ENCODE measurements around the gene GSTO2. TPM values are rescaled to one million over a fixed set of nuclear protein-coding genes. Genes with fewer than 3 reads are reported as not detected.

The GSTO2 gene
- total RNA-seq, 6 experiments from 2014 or later: 2.5 to 15.0 (median 12.3) TPM

GRCh38 chr10:104314591-104315485, 45.9 kb downstream of the GSTO2 start:
- Mint-ChIP-seq H3K27me3 (ENCODE audit: insufficient read depth) (peaks cover 13% of the 10 kb centered on the region; the same call in 1 of the 2 replicates), H3K36me3 (ENCODE audit: low read depth) (peaks cover 36% of the 10 kb centered on the region; the same call in 1 of the 2 replicates), H3K9me3 (no peaks in the 10 kb centered on the region), H3K4me3 (no peak overlapping the region), H3K27ac (no peak overlapping the region), H3K4me1 (ENCODE audit: low read depth) (peaks cover 61% of the 10 kb centered on the region)
- no peak for TF ChIP-seq CTCF (IDR thresholded peaks at IDR 0.05)
- no peak for DNase-seq

GRCh38 chr10:104315486-104315921, 46.5 kb downstream of the GSTO2 start:
- Mint-ChIP-seq H3K9me3 (no peaks in the 10 kb centered on the region), H3K4me3 (no peak overlapping the region), H3K27me3 (ENCODE audit: insufficient read depth) (peaks cover 9% of the 10 kb centered on the region; the same call in 1 of the 2 replicates), H3K27ac (no peak overlapping the region), H3K36me3 (ENCODE audit: low read depth) (peaks cover 36% of the 10 kb centered on the region; the same call in 1 of the 2 replicates), H3K4me1 (ENCODE audit: low read depth) (peaks cover 61% of the 10 kb centered on the region)
- peak; percentile 15; the same call in 1 of the 2 replicates for TF ChIP-seq CTCF (IDR thresholded peaks at IDR 0.05)
- no peak for DNase-seq

- TF ChIP-seq CTCF (IDR thresholded peaks at IDR 0.05): no peak
- H3K27ac Mint-ChIP-seq: peak overlapping the region; percentile 70
- peaks cover 10% of the 10 kb centered on the region; the same call in 1 of the 2 replicates for H3K27me3 Mint-ChIP-seq (ENCODE audit: insufficient read depth)
- H3K4me3 Mint-ChIP-seq: 0 out of 2 replicates have a peak overlapping the region, but pooled peaks have one; percentile 45
- H3K9me3 Mint-ChIP-seq: no peaks in the 10 kb centered on the region
- H3K36me3 Mint-ChIP-seq (ENCODE audit: low read depth): peaks cover 36% of the 10 kb centered on the region; the same call in 1 of the 2 replicates
- DNase-seq: no peak
- H3K4me1 Mint-ChIP-seq (ENCODE audit: low read depth): peaks cover 58% of the 10 kb centered on the region
These were observed 47.5 kb downstream of the GSTO2 start for GRCh38 chr10:104316321-104317099.

- no peak for DNase-seq
- Mint-ChIP-seq H3K27me3 (ENCODE audit: insufficient read depth) (peaks cover 15% of the 10 kb centered on the region), H3K9me3 (no peaks in the 10 kb centered on the region), H3K36me3 (ENCODE audit: low read depth) (peaks cover 31% of the 10 kb centered on the region; the same call in 1 of the 2 replicates), H3K27ac (peak overlapping the region; percentile 70), H3K4me3 (peak overlapping the region; percentile 45; the same call in 1 of the 2 replicates), H3K4me1 (ENCODE audit: low read depth) (peaks cover 60% of the 10 kb centered on the region)
- peak; percentile 30; the same call in 1 of the 2 replicates for TF ChIP-seq CTCF (IDR thresholded peaks at IDR 0.05)
These were observed 48.3 kb downstream of the GSTO2 start for GRCh38 chr10:104317269-104317710.

- Mint-ChIP-seq H3K9me3 (no peaks in the 10 kb centered on the region), H3K4me1 (ENCODE audit: low read depth) (peaks cover 60% of the 10 kb centered on the region), H3K36me3 (ENCODE audit: low read depth) (peaks cover 26% of the 10 kb centered on the region; the same call in 1 of the 2 replicates), H3K27me3 (ENCODE audit: insufficient read depth) (peaks cover 18% of the 10 kb centered on the region), H3K4me3 (peak overlapping the region; percentile 45; the same call in 1 of the 2 replicates), H3K27ac (peak overlapping the region; percentile 70; the same call in 1 of the 2 replicates)
- no peak for DNase-seq
- TF ChIP-seq CTCF (IDR thresholded peaks at IDR 0.05): no peak; the same call in 1 of the 2 replicates
These were observed 48.8 kb downstream of the GSTO2 start for GRCh38 chr10:104317726-104318299.
